Stimulated activated CD4-positive, alpha-beta T cell treated with anti-CD3 and anti-CD28 coated beads, Interleukin-12 subunit alpha, Interleukin-12 subunit beta, amount 100 ng/mL, for 24 hours (primary cell): ENCODE measurements around the gene COX10.
A peak's percentile ranks its signal among the peaks of the same experiment; 100 is the strongest.
"Not testable (repeated sequence)": the region's sequence is repeated elsewhere in the genome, so short reads cannot be mapped to it uniquely, and the experiment has no call there.

Experiments
- DNase-seq, 2 experiments: peaks; one replicate each; pipeline ENCODE4 v3.0.0-alpha.2; 2020; ENCODE audit warnings: low read depth in 2 of 2

The COX10 gene

DNA sequence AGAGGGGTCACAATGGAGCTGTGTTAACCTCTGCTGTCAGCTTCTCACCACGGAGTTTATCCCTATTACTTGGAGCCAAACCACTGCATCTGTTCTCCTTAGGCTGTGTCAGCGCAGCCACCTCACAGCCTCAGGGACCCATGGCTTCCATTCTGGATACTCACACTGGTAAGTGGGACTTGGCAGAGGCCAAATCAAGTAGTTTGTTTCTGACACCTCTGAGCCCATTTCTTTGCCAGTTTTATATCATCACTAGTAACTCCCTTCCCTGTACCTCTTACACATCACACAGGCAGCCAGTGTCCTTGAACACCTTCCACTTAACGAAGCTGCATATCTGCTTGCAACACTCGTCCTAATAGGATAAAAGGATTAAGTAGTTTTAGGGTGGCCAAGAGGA, 108.5 kb downstream of the COX10 start:
- DNase-seq: not testable (repeated sequence)

DNA sequence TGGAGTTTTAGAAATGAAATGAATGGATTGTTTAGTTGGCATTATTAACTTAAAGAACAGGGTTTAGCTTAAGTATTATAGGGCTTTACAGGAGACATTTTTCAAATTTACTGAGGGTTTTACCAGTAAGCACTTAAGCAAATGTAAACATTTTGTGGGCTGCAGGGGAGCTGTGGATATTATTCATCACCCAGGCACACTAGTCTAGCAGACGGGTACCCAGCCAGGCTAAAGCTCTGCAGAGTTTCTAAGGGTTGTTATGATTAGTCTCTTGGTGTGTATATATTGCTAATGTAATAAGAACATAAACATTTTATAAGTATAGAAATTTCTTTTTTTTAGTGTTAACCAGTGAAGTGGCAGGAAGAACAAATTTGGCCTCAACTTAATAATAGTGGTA, 110.6 kb downstream of the COX10 start:
- not testable (repeated sequence) for DNase-seq

DNA sequence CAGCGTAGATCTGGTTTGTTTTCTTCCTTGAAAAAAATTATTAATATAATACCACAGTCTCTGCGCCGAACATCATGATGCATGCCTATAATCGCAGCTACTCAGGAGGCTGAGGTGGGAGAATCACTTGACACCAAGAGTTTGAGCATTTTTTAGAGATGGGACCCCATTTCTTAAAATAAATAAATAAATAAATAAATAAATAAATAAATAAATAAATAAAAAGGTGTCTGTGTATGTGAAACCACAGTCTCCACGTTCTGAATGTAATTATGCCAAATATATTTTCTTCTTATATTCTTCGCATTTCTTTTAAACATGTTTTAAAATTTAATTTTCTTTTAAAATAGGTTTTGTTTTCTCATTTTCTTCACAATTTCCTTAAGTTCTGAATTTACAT, 112.8 kb downstream of the COX10 start:
- not testable (repeated sequence) for DNase-seq

DNA sequence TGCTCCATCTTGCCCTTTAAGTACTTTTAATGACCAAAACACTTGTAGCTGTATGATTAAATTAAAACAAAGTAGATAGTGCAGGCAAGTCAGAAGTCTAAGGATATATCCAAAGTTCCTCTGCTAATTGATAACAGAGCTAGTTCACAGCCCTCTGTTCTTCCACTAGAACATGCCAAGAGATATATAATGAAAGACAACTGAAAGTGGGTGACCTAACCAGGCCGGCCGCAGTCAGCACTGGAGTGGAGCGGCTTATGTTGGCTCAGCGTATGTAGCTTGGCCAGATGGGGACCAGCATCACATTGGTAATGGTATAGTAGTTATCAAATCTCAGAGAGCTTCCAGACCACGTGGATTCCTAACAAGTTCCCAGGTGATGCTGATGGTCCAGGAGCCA, 115.2 kb downstream of the COX10 start:
- not testable (repeated sequence) for DNase-seq

DNA sequence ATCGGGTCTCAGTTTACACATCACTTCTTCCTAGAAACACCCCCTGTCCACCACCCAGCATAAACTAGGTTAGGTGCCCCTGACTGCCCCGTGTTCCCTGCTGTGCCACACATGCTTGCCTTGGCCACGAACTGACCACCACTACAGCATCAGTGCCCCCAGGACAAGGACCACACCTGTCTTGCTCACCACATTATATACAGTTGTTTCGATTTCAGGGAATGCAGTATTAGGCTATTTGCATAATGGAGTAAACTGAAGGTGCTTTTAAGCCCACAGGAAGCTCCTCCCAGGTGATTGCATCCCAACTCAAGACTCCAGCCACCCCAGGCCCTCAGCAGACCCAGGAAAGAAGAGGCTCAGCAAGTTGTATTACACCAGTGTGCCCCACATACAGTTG, 117.1 kb downstream of the COX10 start:
- not testable (repeated sequence) for DNase-seq

DNA sequence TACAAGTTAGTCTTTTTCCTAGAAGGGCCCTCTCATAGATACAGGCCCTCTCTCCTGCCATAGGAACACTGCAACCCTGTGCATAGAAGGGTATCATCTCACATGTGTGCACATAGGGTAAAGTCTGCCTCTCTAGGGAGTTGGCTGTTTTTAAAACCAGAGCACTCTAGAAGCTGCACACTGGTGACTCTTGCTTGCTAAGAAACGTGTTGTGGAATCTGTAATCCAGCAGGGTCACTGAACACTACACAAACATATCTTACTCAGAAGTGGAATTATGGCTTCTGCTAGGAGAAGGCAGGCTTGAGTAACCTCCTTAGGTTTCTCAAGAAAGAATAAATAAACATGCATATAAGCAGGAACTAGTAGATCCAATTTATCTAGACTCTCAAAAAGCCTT, 121.5 kb downstream of the COX10 start:
- not testable (repeated sequence) for DNase-seq

DNA sequence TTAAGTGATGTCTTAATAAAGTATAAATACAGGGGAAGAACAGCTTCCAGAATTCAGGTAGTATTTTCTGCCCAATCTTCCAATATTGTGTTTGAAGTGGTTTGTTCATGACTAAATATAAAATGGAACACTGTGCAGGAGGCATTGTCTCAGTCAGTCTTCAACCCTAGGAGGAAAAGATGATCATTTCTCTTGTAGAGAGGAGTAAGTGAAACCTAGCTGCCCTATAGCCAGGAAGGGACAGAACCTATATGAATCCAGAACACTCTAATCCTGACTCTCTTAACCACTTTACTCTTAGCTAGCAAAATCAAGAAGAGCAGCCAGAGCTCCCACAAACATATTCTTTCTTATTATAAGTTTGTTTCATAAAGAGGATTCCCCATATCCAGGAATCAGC, 122.2 kb downstream of the COX10 start:
- DNase-seq: not testable (repeated sequence)

DNA sequence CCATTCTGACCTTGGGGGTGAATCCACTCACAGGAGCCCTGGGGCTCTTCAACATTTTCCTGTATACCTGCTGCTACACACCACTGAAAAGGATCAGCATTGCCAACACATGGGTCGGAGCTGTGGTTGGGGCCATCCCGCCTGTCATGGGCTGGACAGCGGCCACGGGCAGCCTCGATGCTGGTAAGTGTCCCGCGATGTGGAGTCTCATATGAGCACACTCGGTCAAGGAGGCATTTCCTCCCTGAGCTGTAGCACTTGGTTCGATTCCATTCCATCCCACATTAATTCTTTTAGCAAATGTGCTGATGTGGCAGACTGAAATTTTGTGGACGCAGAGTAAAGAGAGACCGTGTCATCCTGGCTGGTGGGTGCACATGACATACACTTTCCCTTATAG, 122.7 kb downstream of the COX10 start:
- DNase-seq: not testable (repeated sequence)

DNA sequence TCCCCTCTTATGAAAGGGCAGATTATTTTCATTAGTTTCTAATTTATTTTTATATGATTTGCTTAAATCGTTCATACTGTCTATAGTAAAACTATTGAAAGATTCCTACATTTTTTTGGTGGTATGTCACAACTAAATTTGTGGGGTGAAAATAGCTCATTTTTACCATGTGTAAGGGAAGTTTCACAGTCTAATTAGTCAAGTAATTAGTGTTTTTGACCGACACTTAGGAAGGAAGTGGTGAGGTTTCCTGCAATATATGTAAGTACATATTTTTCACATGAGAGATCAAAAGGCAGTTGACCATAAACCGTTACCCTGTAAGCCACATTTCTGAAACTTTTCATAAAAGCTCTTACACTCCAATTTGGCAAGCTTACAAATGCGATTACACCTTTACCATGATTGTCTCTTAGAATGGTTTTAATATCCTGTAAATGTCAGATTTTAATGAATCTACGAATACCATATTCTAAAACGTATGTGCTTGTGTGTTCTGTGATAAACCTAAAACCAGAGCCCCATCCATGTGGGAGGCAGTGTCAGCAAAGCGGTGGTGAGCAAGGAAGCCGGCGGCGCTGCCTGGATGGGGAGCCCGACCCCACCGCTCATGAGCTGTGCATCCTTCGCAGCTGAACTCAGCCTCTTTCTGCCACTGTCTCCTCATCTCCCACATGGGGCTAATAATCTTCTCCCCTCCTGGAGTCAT, 123.5 kb downstream of the COX10 start:
- peak in 1 of 2 experiments; percentile 29 for DNase-seq

DNA sequence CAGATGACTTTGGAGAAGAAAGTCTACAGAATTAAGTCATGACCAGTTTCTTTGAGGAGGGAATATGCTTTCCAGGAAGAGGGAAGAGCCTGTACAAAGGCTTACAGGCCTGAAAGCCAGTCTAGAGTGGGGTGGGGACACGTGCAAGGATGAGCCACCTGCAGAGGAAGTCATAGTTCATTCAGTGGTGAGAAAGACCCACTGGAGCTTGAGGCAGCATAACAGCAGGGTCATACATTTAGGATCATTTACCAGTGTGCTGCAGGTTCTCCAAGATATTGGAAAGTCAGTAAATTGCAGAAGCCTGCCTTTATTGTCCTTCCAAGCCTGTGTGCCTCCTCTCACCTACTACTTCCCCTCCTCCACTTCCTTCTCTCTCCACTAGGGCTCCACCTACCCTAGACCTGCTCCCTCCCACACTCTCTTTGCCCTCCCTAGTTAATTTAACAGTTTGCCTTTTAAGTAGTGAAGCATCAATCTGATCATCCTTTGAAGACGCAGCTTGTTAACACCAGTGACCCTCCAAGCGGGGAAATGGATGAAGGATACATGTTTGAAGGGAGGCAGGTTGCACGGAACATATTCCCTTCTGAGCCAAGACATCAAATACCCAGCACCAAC, 127.2 kb downstream of the COX10 start:
- DNase-seq: no peak

DNA sequence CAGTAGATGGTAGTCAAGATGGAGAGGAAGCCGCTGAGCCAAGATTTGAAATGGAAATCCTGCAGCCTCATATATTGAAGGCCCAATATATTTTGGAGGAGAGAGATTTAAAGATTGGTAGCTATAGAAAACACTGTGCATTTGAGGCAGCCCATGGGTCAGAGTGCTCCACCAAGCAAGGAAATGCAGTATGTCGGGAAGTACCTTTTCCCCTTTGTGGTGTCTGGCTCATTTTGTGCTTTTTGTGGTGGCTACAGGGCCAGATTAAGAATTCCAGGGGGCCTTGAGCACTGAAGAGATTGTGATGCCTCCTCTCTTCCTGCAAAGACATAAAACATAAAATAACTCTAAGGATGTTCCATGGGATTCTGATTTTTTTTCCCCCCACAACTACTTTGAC, 127.8 kb downstream of the COX10 start:
- DNase-seq: no peak

DNA sequence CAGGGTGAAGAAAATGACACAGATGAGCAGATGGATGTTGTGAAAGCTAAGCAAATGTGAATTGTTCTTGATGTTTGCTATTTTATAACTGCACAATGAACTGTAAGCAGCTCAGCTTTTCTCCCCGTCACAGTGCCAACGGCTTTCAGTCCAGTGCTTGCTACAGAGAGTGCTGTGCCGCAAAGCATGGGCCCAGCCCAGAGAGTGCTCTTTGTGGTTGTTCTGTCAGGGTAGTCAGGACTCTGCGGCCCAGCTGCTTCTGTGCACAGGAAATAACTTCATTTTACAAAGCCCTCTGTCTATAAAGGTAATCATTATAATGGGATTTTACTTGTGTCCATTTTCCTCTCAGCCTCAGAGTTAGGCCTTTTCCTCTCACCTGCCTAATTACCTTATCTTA, 128.3 kb downstream of the COX10 start:
- DNase-seq: peak in 1 of 2 experiments; percentile 49

DNA sequence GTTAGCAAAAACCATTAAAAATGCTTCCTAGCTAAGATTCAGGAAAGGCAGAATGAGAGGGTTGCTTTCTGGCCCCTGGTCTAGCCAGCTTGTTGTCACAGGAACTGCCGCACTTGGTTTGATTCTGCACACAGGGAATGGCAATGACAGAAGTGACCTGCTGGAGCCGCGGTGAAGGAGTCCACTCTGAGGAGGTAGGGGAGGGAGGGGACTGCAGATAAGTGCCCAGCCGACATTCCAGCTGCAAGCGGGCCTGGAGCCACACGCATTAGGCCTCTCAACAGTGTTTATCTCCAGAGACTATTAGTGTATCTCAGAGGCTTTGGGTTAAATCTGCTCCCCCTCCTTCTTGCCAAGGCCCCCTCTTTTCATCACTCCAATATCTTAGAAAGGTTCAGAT, 128.7 kb downstream of the COX10 start:
- no peak for DNase-seq

DNA sequence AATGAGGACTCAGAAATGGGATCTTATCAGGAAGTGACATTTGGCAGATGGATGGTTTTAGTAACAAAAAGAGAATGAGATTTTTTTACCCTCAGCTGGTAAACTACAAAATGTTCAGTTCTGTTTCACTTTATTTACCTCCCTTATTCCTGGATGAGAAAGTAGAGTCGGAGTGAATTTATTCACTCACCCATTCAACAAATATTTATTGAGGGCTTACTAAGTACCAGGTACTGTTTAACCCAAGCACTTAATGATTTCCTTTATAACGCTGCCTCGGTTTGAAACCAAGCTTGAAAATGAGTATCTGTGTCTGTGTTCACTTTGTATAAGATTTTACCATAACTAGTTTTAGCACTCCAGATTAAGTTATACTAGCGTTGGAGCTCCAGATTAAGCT, 129.3 kb downstream of the COX10 start:
- no peak for DNase-seq

DNA sequence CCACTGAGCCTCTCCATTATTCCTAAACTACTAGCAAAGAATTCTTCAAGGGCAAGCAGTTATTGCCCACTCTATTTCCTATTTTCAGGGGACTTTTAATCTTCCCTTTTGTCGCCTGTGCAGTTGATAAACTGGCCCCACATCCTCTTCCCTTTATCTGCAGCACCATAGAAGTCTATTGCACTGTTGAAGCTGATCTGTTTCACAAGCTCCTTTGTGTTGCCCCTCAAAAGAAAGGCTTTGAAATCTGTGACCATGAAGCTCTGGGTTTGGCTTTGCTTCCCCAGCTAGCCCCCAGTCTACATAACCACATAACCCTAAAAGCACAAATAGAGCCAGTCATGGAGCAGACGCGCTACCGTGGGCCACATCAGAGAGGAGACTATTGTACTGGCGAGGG, 130.3 kb downstream of the COX10 start:
- DNase-seq: no peak

DNA sequence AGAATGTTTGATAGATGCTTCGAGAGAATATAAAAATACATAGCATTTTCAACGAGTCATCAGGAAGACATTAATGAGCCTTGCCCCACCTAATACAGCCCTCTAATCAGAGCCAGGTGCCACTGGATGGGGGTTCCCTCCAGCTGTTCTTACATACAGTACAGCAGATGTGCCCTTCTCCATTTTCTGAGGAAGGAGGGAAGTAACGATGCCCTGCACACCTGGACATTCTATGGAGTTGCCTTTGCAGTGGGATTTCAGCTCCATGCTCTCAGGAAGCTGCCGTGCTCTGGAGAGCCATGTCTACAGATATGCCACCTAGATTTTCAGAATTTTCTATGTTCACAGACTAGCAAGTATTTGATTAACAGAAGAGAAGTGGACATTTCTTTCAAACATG, 131.1 kb downstream of the COX10 start:
- DNase-seq: no peak

DNA sequence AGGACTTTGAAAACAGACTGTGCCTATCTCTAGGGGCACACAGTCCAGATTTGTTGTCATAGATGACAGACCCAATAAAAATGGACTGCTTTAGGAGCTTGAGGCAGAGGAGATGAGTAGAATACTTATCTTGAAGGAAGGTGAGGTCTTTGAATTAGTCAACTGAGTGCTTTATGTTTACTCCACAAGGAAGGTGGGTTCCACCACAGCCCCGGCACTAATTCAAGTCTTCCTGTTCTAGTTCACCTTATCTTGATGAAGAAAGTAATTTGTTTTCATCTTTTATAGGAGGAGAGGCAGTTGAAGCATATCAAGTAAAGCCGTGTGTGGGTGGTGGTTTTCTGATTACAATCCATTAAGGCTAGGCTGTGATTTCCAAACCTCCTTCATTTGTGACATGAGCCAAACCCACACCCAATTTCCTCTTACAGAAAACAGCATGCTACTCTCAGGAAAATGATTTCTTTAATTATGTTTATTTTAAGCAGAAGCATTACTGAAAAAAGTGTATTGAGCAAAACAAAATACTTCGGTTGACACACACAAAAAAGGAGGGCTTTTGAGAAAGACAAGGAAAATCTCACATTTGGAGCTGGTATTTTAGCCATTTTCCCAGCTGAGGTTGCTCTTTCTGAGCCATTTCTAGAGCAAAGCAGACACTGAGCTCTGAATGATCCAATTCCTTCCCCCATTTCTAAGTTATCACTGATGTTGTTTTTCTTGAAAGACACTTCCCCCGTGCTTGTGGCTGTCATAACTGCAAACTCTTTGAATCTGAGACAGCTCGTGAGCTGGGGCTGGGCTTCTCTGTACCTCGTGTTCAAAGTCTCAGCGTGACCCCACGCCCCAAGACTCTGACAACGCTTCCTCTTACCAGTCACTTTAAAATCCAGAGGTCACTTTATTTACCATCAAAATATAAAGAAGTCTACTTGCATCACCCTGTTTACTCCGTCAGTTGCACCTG, 132.0 kb downstream of the COX10 start:
- peak in 1 of 2 experiments; percentile 26 for DNase-seq

DNA sequence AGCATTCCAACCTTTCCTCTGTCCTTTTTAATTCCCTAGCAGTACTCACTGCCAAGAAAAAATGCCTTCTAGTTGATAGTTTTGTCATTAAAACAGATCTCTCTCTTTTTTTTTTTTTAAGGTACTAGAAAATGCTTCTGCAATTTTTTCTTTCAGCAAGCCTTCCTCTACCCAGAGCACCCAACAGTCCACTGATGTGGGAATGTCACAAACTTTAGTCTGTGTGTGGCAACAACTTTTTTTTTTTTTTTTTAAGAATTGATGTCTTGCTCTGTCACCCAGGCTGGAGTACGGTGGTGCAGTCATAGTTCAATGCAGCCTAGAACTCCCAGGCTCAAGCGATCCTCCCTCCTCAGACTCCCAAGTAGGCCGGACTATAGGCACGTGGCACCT, 132.7 kb downstream of the COX10 start:
- DNase-seq: no peak

DNA sequence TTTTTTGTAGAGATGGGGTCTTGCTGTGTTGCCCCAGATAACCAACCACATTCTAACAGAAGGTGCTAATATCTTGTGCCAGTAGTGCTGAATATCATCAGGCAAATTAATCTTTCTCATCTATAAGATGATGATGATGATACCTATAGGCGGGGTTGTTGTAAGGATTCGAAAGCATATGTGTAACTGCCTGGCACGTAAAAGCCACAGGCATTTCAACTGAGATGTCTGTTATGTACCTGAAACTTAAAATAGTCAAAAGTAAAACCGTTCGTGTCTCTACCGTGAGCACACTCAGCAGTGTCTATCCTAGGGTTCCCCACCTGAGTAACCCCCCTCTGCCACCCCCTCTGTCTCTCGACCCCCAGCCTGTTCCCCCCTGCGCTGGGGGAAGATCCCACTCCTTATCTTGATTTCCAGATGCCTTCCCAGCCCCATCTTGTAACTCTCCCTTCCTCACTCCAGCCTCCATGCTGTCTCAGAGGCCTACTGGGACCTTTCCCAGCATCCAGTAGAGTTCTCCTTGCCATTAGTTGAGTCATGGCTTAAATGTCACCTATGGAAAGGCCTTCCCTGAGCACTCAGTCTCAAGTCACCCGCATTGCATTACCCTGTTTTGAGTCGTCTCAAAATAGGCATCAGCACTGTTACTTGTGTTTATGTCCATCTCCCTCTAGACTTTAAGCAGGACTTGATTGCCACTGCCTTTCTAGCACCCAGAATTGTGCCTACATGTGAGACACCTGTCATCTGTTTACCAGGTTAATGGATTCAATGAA, 133.3 kb downstream of the COX10 start:
- no peak for DNase-seq

DNA sequence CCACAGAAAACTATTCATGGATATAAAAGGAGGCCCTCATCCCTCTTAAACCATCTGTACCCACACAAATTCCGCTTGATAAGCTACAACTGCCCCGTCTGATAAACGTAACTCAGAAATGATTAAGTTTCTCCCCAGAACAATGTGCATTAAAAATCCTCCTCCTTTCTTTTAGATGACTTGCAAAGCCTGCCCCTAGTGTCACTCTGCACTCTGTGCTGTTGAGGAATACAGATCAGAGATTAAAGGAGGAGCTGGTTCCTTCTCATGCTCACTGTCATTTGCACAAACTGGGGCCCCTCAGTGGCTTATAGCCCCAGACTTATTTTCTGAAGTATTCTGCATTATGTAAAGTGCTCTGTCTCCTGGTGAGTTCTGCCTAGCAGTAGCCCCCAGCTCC, 134.1 kb downstream of the COX10 start:
- no peak for DNase-seq

DNA sequence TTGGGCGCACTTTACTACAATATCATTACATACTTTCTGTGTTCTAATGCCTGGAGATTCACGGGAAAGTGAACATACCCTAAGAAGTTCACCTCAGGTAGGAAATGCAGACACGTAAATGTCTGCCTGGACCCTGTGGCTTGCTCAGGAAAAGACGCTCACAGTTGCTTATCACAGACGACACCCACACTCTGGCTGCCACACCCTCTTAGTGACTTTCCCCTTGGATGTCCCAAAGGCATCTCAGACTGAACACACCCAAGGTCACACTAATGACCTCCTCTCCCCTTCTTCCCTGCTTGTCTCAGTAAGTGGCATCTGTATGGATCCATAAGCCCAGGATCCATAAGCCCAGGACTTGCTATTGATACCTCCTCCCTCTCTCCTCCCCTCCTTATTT, 134.8 kb downstream of the COX10 start:
- no peak for DNase-seq

DNA sequence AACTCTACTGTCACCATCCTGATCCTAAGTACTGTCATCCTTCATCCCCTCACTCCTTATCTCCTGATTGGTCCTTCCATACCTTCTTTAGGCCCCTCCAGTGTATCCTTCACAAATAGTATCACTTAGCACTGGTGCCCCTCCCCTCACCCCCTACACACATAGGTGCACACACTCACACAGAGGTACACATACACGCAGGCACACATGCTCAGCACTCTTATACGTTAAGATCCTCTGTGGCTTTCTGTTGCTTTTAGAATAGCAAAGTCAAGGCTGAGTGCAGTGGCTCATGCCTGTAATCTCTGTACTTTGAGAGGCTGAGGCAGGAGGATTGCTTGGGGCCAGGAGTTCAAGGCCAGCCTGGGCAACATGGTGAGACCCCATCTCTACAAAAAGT, 135.2 kb downstream of the COX10 start:
- DNase-seq: no peak
